Activated CD4-positive, alpha-beta memory T cell treated with anti-CD3 and anti-CD28 coated beads, Interleukin-2, amount 10 ng/mL, durations not matched to agents 7 days and 5 days (primary cell): ENCODE results near the gene INTS15. TPM values are rescaled to one million over a fixed set of nuclear protein-coding genes. Genes with fewer than 3 reads are reported as not detected.
"Not testable (repeated sequence)": the region's sequence is repeated elsewhere in the genome, so short reads cannot be mapped to it uniquely, and the experiment has no call there.

ENCODE experiments used
- CTCF ChIA-PET: fragments of 350-600 bp; sonication (Branson Sonifier 250); formaldehyde crosslinking; loops from one replicate; lab custom pipeline; 2021; ENCODE audit warnings: antibody characterized with exemption, inconsistent platforms; lab: Charles Lee
- POLR2A ChIA-PET: fragments of 350-600 bp; sonication (Branson Sonifier 250); formaldehyde crosslinking; loops from one replicate; lab custom pipeline; 2021; ENCODE audit warnings: antibody characterized with exemption; lab: Charles Lee
- DNase-seq: peaks from one replicate; pipeline ENCODE4 v3.0.0-alpha.2; 2020
- H3K27ac Mint-ChIP-seq: one replicate; pipeline ENCODE4 v1.8.0; 2021; ENCODE audit warnings: mild to moderate bottlenecking, mixed read lengths
- H3K27me3 Mint-ChIP-seq: one replicate; pipeline ENCODE4 v1.8.0; 2021; ENCODE audit warnings: mixed read lengths
- H3K36me3 Mint-ChIP-seq: one replicate; pipeline ENCODE4 v1.8.0; 2021; ENCODE audit warnings: low read depth, mixed read lengths
- H3K4me1 Mint-ChIP-seq: one replicate; pipeline ENCODE4 v1.8.0; 2021; ENCODE audit warnings: mixed read lengths
- H3K4me3 Mint-ChIP-seq: one replicate; pipeline ENCODE4 v1.8.0; 2021; ENCODE audit warnings: mild to moderate bottlenecking, mixed read lengths
- H3K9me3 Mint-ChIP-seq: one replicate; pipeline ENCODE4 v1.8.0; 2021; ENCODE audit warnings: mixed read lengths
- total RNA-seq, 2 experiments: library from RNA; stranded (reverse); gene quantifications; one replicate each; pipeline ENCODE4 v1.2.3, GENCODE V29; 2021

Gene INTS15
- total RNA-seq, 2 experiments from 2014 or later: 30.0 to 31.6 TPM

- CTCF ChIA-PET, DNase-seq, H3K4me3 Mint-ChIP-seq, H3K27ac Mint-ChIP-seq, POLR2A ChIA-PET, H3K9me3 Mint-ChIP-seq, H3K27me3 Mint-ChIP-seq: not testable (repeated sequence)
- Mint-ChIP-seq H3K36me3 (peaks cover 48% of the 10 kb centered on the region), H3K4me1 (peaks cover 26% of the 10 kb centered on the region)
Measured at GRCh38 chr7:6585746-6586432, 3.9 kb upstream of the INTS15 start.

DNA sequence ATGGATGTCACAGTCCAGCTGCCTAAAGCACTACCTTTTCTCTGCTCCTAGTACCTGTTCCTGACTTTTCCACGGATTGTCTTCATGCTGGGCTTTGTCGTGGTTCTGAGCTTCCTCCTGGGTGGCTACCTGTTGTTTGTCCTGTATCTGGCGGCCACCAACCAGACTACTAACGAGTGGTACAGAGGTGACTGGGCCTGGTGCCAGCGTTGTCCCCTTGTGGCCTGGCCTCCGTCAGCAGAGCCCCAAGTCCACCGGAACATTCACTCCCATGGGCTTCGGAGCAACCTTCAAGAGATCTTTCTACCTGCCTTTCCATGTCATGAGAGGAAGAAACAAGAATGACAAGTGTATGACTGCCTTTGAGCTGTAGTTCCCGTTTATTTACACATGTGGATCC, 1.3 kb upstream of the INTS15 start:
- Mint-ChIP-seq H3K27ac (no peak overlapping the region), H3K27me3 (no peaks in the 10 kb centered on the region), H3K4me1 (peaks cover 24% of the 10 kb centered on the region), H3K9me3 (no peaks in the 10 kb centered on the region), H3K4me3 (peak overlapping the region; percentile 18), H3K36me3 (peaks cover 41% of the 10 kb centered on the region)
- DNase-seq: no peak
- CTCF ChIA-PET: interaction anchor here (1.4 kb wide), 1 partner anchor 11 kb away, joined by 3 read pairs; no protein-coding TSS in a partner anchor
- POLR2A ChIA-PET: interaction anchor here (4.0 kb wide), 1 partner anchor 12 kb away, joined by 49 read pairs; the partner anchor contains the start of gene ZDHHC4

DNA sequence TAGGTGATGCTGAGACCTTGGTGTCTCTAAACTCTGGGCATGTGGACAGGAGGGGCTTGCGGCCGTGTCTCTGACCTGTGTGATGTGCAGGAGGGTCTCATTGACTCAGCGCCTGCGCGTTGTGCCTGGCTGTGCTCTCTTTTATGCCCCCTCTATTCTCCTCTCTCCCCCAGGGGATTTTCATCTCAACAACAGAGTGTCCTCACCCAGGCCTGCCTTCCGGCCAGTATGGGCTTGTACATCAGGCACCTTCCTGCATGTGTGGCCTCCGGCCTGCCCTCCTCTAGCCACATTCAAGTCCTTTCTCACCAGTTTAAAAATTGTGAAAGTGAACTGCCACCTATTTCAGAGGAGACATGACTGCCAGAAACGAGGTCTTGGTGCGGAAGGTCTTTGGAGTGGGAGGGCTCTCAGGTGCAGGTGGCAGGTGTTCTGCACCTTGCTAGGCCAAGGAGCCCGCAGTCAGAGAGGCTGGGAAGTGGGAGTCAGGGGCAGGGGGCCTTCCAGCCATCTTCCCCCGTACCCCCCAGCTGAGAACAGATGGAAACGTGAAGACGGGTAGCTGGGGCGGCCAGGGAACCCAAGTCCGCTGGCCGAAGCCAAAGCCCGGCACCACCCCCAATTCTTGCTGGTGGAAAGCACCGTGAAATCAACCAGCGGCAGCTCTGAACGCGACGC, 531 bp upstream of the INTS15 start:
- Mint-ChIP-seq H3K27me3 (no peaks in the 10 kb centered on the region), H3K4me1 (peaks cover 24% of the 10 kb centered on the region), H3K4me3 (peak overlapping the region; percentile 63), H3K27ac (no peak overlapping the region), H3K9me3 (no peaks in the 10 kb centered on the region), H3K36me3 (peaks cover 42% of the 10 kb centered on the region)
- ChIA-PET POLR2A (interaction anchor here (1.0 to 4.0 kb wide), 7 partner anchors 11 to 141 kb away, joined by 3 to 49 read pairs (median 4); partner anchors contain the start of genes ZDHHC4, ZNF316 and ZNF853), CTCF (interaction anchor here (1.4 to 2.6 kb wide), 2 partner anchors 11 to 13 kb away, joined by 3 to 30 read pairs; partner anchors contain the start of gene ZDHHC4)
- DNase-seq: no peak

- peak overlapping the region; percentile 90 for H3K27ac Mint-ChIP-seq
- ChIA-PET CTCF (interaction anchor here (0.9 to 2.6 kb wide), 6 partner anchors 14 to 267 kb away, joined by 3 to 30 read pairs (median 4); partner anchors contain the start of gene ZDHHC4), POLR2A (interaction anchor here (1.0 to 4.0 kb wide), 7 partner anchors 9 to 591 kb away, joined by 3 to 49 read pairs (median 4); partner anchors contain the start of genes C1GALT1, ZDHHC4, ZNF316 and ZNF853)
- peaks cover 41% of the 10 kb centered on the region for H3K36me3 Mint-ChIP-seq
- H3K27me3 Mint-ChIP-seq: no peaks in the 10 kb centered on the region
- H3K4me1 Mint-ChIP-seq: peaks cover 24% of the 10 kb centered on the region
- no peak for DNase-seq
- H3K9me3 Mint-ChIP-seq: no peaks in the 10 kb centered on the region
- H3K4me3 Mint-ChIP-seq: peak overlapping the region; percentile 96
Measured at GRCh38 chr7:6590645-6591110, 857 bp downstream of the INTS15 start.

- no peak overlapping the region for H3K4me3 Mint-ChIP-seq
- H3K36me3 Mint-ChIP-seq: peaks cover 70% of the 10 kb centered on the region
- H3K4me1 Mint-ChIP-seq: no peaks in the 10 kb centered on the region
- ChIA-PET CTCF (interaction anchor here (1.1 kb wide), 1 partner anchor 21 kb away, joined by 3 read pairs; no protein-coding TSS in a partner anchor), POLR2A (interaction anchor here (1.1 kb wide), 1 partner anchor 10 kb away, joined by 4 read pairs; the partner anchor contains the start of gene INTS15)
- no peaks in the 10 kb centered on the region for H3K9me3 Mint-ChIP-seq
- H3K27ac Mint-ChIP-seq: no peak overlapping the region
- no peak for DNase-seq
- no peaks in the 10 kb centered on the region for H3K27me3 Mint-ChIP-seq
Measured at GRCh38 chr7:6600093-6600492, 10.3 kb downstream of the INTS15 start.

GRCh38 chr7:6604458-6604857, 14.6 kb downstream of the INTS15 start:
- Mint-ChIP-seq H3K36me3 (peaks cover 46% of the 10 kb centered on the region), H3K4me3 (no peak overlapping the region), H3K9me3 (no peaks in the 10 kb centered on the region), H3K4me1 (no peaks in the 10 kb centered on the region), H3K27me3 (no peaks in the 10 kb centered on the region), H3K27ac (no peak overlapping the region)
- no peak for DNase-seq
- ChIA-PET POLR2A (interaction anchor here (0.6 to 0.8 kb wide), 2 partner anchors 13 to 34 kb away, joined by 3 to 4 read pairs; no protein-coding TSS in a partner anchor), CTCF (interaction anchor here (0.8 kb wide), 1 partner anchor 14 kb away, joined by 3 read pairs; the partner anchor contains the start of gene INTS15)

GRCh38 chr7:6606866-6607583, 17.2 kb downstream of the INTS15 start:
- DNase-seq: no peak
- CTCF ChIA-PET: no interaction called here
- H3K36me3 Mint-ChIP-seq: peaks cover 34% of the 10 kb centered on the region
- no peak overlapping the region for H3K4me3 Mint-ChIP-seq
- H3K9me3 Mint-ChIP-seq: no peaks in the 10 kb centered on the region
- H3K27ac Mint-ChIP-seq: no peak overlapping the region
- POLR2A ChIA-PET: no interaction called here
- no peaks in the 10 kb centered on the region for H3K27me3 Mint-ChIP-seq
- H3K4me1 Mint-ChIP-seq: no peaks in the 10 kb centered on the region

DNA sequence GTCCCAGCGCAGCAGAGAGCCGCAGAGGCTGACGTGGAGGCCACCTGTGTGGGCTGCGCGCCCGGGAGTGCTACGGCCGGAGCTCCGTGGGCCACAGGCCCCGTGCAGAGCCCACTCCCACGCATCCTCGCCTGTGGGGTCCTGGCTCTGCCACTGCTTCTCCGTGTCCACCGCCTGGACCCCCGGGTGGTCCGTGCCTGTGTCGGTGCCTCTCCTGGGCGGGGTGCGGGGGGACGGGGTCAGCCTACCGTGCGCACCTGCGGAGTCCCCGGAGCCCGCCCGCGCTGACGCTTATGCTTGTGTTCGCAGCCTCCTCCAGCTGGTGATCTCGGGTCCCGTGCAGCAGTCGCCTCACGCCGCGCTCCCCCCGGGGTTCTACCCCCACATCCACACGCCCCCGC, 17.8 kb downstream of the INTS15 start:
- Mint-ChIP-seq H3K27ac (no peak overlapping the region), H3K27me3 (peaks cover 2% of the 10 kb centered on the region), H3K36me3 (peaks cover 28% of the 10 kb centered on the region), H3K4me1 (no peaks in the 10 kb centered on the region), H3K9me3 (no peaks in the 10 kb centered on the region), H3K4me3 (no peak overlapping the region)
- POLR2A ChIA-PET: no interaction called here
- no peak for DNase-seq
- CTCF ChIA-PET: no interaction called here

GRCh38 chr7:6608081-6608480, 18.3 kb downstream of the INTS15 start:
- Mint-ChIP-seq H3K4me3 (no peak overlapping the region), H3K4me1 (no peaks in the 10 kb centered on the region), H3K27me3 (peaks cover 5% of the 10 kb centered on the region), H3K9me3 (no peaks in the 10 kb centered on the region), H3K27ac (no peak overlapping the region), H3K36me3 (peaks cover 26% of the 10 kb centered on the region)
- ChIA-PET POLR2A (no interaction called here), CTCF (interaction anchor here (0.6 to 1.0 kb wide), 2 partner anchors 12 to 447 kb away, joined by 4 to 7 read pairs; no protein-coding TSS in a partner anchor)
- DNase-seq: no peak

- CTCF ChIA-PET: interaction anchor here (0.6 to 1.0 kb wide), 2 partner anchors 12 to 448 kb away, joined by 4 to 7 read pairs; no protein-coding TSS in a partner anchor
- H3K9me3 Mint-ChIP-seq: no peaks in the 10 kb centered on the region
- H3K27me3 Mint-ChIP-seq: peaks cover 10% of the 10 kb centered on the region
- H3K27ac Mint-ChIP-seq: no peak overlapping the region
- no peak overlapping the region for H3K4me3 Mint-ChIP-seq
- POLR2A ChIA-PET: interaction anchor here (0.6 kb wide), 1 partner anchor 17 kb away, joined by 3 read pairs; no protein-coding TSS in a partner anchor
- H3K4me1 Mint-ChIP-seq: no peaks in the 10 kb centered on the region
- H3K36me3 Mint-ChIP-seq: peaks cover 24% of the 10 kb centered on the region
- DNase-seq: no peak
Measured at GRCh38 chr7:6608794-6609193, 19.0 kb downstream of the INTS15 start.

DNA sequence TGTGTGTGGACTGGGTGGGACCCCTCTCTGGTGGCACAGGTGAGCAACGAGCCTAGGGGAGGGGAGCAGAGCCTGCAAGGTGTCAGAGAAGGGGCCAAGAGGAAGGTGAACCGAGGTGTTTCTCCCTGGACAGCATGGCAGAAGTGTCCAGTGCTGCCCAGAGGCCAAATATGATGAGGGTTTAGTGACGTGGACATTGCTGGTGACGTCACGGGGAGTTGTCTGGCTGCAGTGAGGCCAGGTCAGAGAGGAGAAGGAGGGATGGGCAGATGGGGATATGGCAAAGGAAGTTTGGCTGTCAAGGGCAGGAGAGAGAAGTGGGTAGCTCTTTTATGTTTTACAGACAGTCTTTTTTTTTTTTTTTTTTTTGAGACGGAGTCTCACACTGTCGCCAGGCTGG, 23.0 kb downstream of the INTS15 start:
- POLR2A ChIA-PET: no interaction called here
- DNase-seq: no peak
- no peak overlapping the region for H3K27ac Mint-ChIP-seq
- no peaks in the 10 kb centered on the region for H3K9me3 Mint-ChIP-seq
- CTCF ChIA-PET: interaction anchor here (0.7 kb wide), 1 partner anchor 582 kb away, joined by 3 read pairs; no protein-coding TSS in a partner anchor
- H3K27me3 Mint-ChIP-seq: peaks cover 34% of the 10 kb centered on the region
- H3K36me3 Mint-ChIP-seq: peaks cover 2% of the 10 kb centered on the region
- H3K4me3 Mint-ChIP-seq: no peak overlapping the region
- H3K4me1 Mint-ChIP-seq: peaks cover 3% of the 10 kb centered on the region

- ChIA-PET POLR2A (interaction anchor here (1.9 kb wide), 1 partner anchor 24 kb away, joined by 4 read pairs; the partner anchor contains the start of gene INTS15), CTCF (no interaction called here)
- Mint-ChIP-seq H3K4me1 (peaks cover 3% of the 10 kb centered on the region), H3K27me3 (peaks cover 37% of the 10 kb centered on the region), H3K27ac (no peak overlapping the region), H3K9me3 (no peaks in the 10 kb centered on the region), H3K4me3 (no peak overlapping the region), H3K36me3 (peaks cover 2% of the 10 kb centered on the region)
- no peak for DNase-seq
Measured at GRCh38 chr7:6613706-6614105, 23.9 kb downstream of the INTS15 start.
